ENCODE measurements around the gene PKD2L2. TPM values are rescaled to one million over a fixed set of nuclear protein-coding genes. Genes with fewer than 3 reads are reported as not detected.

Gene PKD2L2
- total and polyA plus RNA-seq, 9 donors, result 0.05 to 0.20 TPM; not detected in 7

DNA sequence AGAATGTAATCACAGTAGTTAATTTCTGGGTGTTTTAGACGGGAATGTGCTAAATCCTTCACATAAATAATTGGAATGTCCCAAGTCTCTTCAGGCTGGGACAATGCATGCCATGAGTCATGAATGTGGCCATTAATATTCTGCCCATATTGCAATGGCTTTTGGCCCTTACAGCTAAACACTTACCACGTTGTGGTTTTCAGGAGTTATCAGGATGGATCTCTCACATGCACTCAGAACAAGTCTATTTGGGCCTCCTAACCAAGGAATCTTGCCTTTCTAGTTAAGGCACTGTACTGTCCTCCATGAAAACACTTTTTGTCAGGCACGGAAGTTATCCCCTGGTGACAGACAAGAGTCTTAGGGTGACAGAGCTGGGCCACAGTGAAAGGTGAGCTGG is 32.7 kb downstream of the PKD2L2 start:
- no peaks in the 10 kb centered on the region for H3K9me3 ChIP-seq
- 66 to 73% (median 72%) methylated on average over 3 of the region's 3 CpGs for WGBS, 3 donors
- no peak overlapping the region for H3K27ac ChIP-seq
- no peaks in the 10 kb centered on the region for H3K36me3 ChIP-seq
- no peaks in the 10 kb centered on the region for H3K4me1 ChIP-seq (ENCODE audit: insufficient read depth)
- TF ChIP-seq, protein P1, sequence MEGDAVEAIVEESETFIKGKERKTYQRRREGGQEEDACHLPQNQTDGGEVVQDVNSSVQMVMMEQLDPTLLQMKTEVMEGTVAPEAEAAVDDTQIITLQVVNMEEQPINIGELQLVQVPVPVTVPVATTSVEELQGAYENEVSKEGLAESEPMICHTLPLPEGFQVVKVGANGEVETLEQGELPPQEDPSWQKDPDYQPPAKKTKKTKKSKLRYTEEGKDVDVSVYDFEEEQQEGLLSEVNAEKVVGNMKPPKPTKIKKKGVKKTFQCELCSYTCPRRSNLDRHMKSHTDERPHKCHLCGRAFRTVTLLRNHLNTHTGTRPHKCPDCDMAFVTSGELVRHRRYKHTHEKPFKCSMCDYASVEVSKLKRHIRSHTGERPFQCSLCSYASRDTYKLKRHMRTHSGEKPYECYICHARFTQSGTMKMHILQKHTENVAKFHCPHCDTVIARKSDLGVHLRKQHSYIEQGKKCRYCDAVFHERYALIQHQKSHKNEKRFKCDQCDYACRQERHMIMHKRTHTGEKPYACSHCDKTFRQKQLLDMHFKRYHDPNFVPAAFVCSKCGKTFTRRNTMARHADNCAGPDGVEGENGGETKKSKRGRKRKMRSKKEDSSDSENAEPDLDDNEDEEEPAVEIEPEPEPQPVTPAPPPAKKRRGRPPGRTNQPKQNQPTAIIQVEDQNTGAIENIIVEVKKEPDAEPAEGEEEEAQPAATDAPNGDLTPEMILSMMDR (IDR thresholded peaks at IDR 0.05), result no peak
- no peak for TF ChIP-seq POLR2A (IDR thresholded peaks at IDR 0.05)
- no peak for TF ChIP-seq EP300 (IDR thresholded peaks at IDR 0.05)
- H3K27me3 ChIP-seq, result no peaks in the 10 kb centered on the region
- DNase-seq, result no peak
- H3K4me3 ChIP-seq, result no peak overlapping the region
- intact Hi-C loops (cut with DNase I), result no loop called here

- no peak for TF ChIP-seq EP300 (IDR thresholded peaks at IDR 0.05)
- no peak for TF ChIP-seq POLR2A (IDR thresholded peaks at IDR 0.05)
- TF ChIP-seq, protein P1 (IDR thresholded peaks at IDR 0.05), result no peak
- DNase-seq, result no peak
- H3K27me3 ChIP-seq, result no peaks in the 10 kb centered on the region
- H3K9me3 ChIP-seq, result no peaks in the 10 kb centered on the region
- H3K4me1 ChIP-seq (ENCODE audit: insufficient read depth), result no peaks in the 10 kb centered on the region
- no peaks in the 10 kb centered on the region for H3K36me3 ChIP-seq
- intact Hi-C loops (cut with DNase I), result no loop called here
- H3K27ac ChIP-seq, result no peak overlapping the region
- no peak overlapping the region for H3K4me3 ChIP-seq
- 7 to 31% (median 8%) methylated on average over 4 of the region's 4 CpGs for WGBS, 3 donors
These were observed 34.6 kb downstream of the PKD2L2 start for GRCh38 chr5:137923856-137924255.

DNA sequence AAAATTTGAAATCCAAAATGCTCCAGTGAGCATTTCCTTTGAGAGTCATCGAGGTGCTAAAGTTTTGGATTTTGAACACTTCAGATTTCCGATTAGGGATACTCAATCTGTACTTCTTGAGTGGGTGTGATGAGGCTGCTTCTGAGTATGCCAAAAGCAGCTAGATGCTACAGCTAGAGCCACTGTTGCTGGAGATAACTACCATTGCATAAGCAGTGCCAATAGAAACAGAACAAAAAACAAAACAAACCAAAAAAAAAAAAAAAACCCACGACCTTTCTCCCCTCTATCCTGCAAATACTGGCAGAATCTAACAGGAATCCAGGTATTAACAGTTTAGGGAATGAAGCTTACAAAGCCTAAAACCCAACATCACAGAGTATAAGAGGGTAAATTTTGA is 43.5 kb downstream of the PKD2L2 start:
- no peaks in the 10 kb centered on the region for H3K27me3 ChIP-seq
- no peaks in the 10 kb centered on the region for H3K9me3 ChIP-seq
- H3K4me3 ChIP-seq, result no peak overlapping the region
- peaks cover 2% of the 10 kb centered on the region for H3K4me1 ChIP-seq (ENCODE audit: insufficient read depth)
- no peak overlapping the region for H3K27ac ChIP-seq
- no peak for DNase-seq
- WGBS, 3 donors, result 12 to 30% (median 18%) methylated on average over 3 of the region's 3 CpGs
- intact Hi-C loops (cut with DNase I), result no loop called here
- H3K36me3 ChIP-seq, result no peaks in the 10 kb centered on the region
- TF ChIP-seq POLR2A (IDR thresholded peaks at IDR 0.05), result no peak
- TF ChIP-seq, protein P1 (IDR thresholded peaks at IDR 0.05), result no peak

- Histone ChIP-seq H3K4me3 (no peak overlapping the region), H3K36me3 (no peaks in the 10 kb centered on the region), H3K27ac (peak overlapping the region in 1 of 2 donors; percentile 17), H3K9me3 (no peaks in the 10 kb centered on the region), H3K4me1 (ENCODE audit: insufficient read depth) (peaks cover 2% of the 10 kb centered on the region), H3K27me3 (no peaks in the 10 kb centered on the region)
- no peak for TF ChIP-seq EP300 (IDR thresholded peaks at IDR 0.05)
- TF ChIP-seq, protein P1 (IDR thresholded peaks at IDR 0.05), result no peak
- no peak for TF ChIP-seq POLR2A (IDR thresholded peaks at IDR 0.05)
- 10 to 25% (median 10%) methylated on average over 3 of the region's 3 CpGs for whole genome bisulfite sequencing, 3 donors
- DNase-seq, result no peak
- intact Hi-C loops (cut with DNase I), result no loop called here
These were observed 44.2 kb downstream of the PKD2L2 start for GRCh38 chr5:137933491-137933911.

Data from ovary (tissue), 9 donors.